Mucosa of descending colon (tissue), 3 donors: Measurements from ENCODE around the gene MICALL1. TPM values are rescaled to one million over a fixed set of nuclear protein-coding genes. Genes with fewer than 3 reads are reported as not detected.
"Not testable (repeated sequence)": the region's sequence is repeated elsewhere in the genome, so short reads cannot be mapped to it uniquely, and the experiment has no call there.

ENCODE experiments used
- ATAC-seq: fragments of 200-7000 bp; cut with Tn5 transposase; one replicate; pipeline ENCODE4 v1.9.1; 2020; ENCODE audit warnings: mild to moderate bottlenecking, moderate library complexity
- DNase-seq, 3 donors: peaks; one replicate each; pipeline ENCODE4 v3.0.0-alpha.2; 2020
- H3K36me3 ChIP-seq: fragments of 200-600 bp; one replicate; pipeline ENCODE4 v1.8.0; 2021; ENCODE audit warnings: low read depth, mild to moderate bottlenecking
- H3K4me1 ChIP-seq: fragments of 200-600 bp; one replicate; pipeline ENCODE4 v1.8.0; 2021; ENCODE audit warnings: low read depth, mild to moderate bottlenecking
- H3K4me3 ChIP-seq: fragments of 200-600 bp; one replicate; pipeline ENCODE4 v1.8.0; 2021; ENCODE audit warnings: mild to moderate bottlenecking
- H3K9me3 ChIP-seq: fragments of 200-600 bp; one replicate; pipeline ENCODE4 v1.8.0; 2021; ENCODE audit warnings: mild to moderate bottlenecking
- CTCF ChIP-seq: fragments of 200-600 bp; IDR thresholded peaks from one replicate; pipeline ENCODE4 v1.8.0; 2022; ENCODE audit warnings: antibody characterized with exemption, mild to moderate bottlenecking
- intact Hi-C, 2 donors: fragments of 100-400 bp; cut with DNase I in 1 of 2; cut with micrococcal nuclease in 1 of 2; formaldehyde crosslinking; loops; one replicate each; pipeline versions ENCODE4 v1.11.0 to v1.11.1; 2022; cut with DNase I, micrococcal nuclease
- total RNA-seq, 3 donors: library from RNA; stranded (reverse); fragmentation: NEBNext Ultra II Directional in 2 of 3; extraction: Animal tissue kit (Norgen Biotek cat#: 25700) in 2 of 3; gene quantifications; one replicate each; pipeline versions ENCODE4 v1.2.1 to v1.2.4, GENCODE V29; 2021 to 2023
- donor health status: DM: no; HTN: no; CAD: no; lungs with moderate emphysema.
- donor health status: DM: no; HTN: no; CAD: no.
- donor health status: DM: no; HTN: yes; CAD: no.

The MICALL1 gene
- total RNA-seq, 3 donors from 2014 or later, result 26.1 to 100 (median 28.6) TPM

DNA sequence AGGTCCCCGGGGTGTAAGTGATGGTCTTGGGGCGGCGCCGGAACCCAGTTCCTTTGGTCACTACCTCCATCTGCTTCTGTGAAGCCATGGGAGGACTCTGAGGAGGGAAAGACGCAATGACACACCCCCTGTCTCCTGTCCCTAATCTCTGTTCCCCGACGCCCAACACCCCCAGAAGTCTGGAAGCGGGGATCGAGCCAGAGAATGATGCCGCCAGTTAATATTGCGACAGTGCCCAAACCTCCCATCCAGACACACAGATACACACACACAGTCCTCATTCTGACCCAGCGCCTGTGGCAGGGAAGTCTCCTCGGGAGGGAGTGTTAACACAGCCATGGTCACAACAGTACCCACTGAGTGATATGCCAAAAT, 47.0 kb downstream of the MICALL1 start:
- Histone ChIP-seq H3K9me3 (no peaks in the 10 kb centered on the region), H3K4me3 (peak overlapping the region; percentile 66), H3K4me1 (peaks cover 14% of the 10 kb centered on the region), H3K36me3 (no peaks in the 10 kb centered on the region)
- TF ChIP-seq CTCF, result no peak
- intact Hi-C loops, result no loop called here
- DNase-seq (no peak), ATAC-seq (peak; percentile 60)

- ATAC-seq (peak; percentile 99), DNase-seq (peak; percentile 96 to 97 (median 97))
- peak within 1 kb of the TSS; percentile 66 for H3K4me3 ChIP-seq
- no peak for TF ChIP-seq CTCF
- peaks cover 14% of the 10 kb centered on the region for H3K4me1 ChIP-seq
- H3K36me3 ChIP-seq, result no peaks in the 10 kb centered on the region
- intact Hi-C loops, result no loop called here
- H3K9me3 ChIP-seq, result no peaks in the 10 kb centered on the region
Observed at GRCh38 chr22:37953437-37954179, 47.5 kb downstream of the MICALL1 start, which contains the start of the genes C22orf23 and POLR2F. C22orf23 (minus strand) TSS chr22:37953601; CDS start chr22:37953149, 452 bp downstream. POLR2F (plus strand) TSS chr22:37953699; CDS start chr22:37953788, 89 bp downstream.

- intact Hi-C loops, result no loop called here
- H3K4me3 ChIP-seq, result no peak overlapping the region
- peaks cover 14% of the 10 kb centered on the region for H3K4me1 ChIP-seq
- ATAC-seq (no peak), DNase-seq (no peak)
- no peaks in the 10 kb centered on the region for H3K9me3 ChIP-seq
- no peaks in the 10 kb centered on the region for H3K36me3 ChIP-seq
- no peak for TF ChIP-seq CTCF
Observed at GRCh38 chr22:37954686-37955085, 48.6 kb downstream of the MICALL1 start.

GRCh38 chr22:37955825-37956397, 49.8 kb downstream of the MICALL1 start:
- ATAC-seq, intact Hi-C loops, H3K4me3 ChIP-seq: not testable (repeated sequence)

GRCh38 chr22:37957232-37957631, 51.1 kb downstream of the MICALL1 start:
- ATAC-seq, result no peak
- no peak for DNase-seq

More at GRCh38 chr22:37955825-37956397, 49.8 kb downstream of the MICALL1 start:
- peaks cover 14% of the 10 kb centered on the region for H3K4me1 ChIP-seq
- H3K9me3 ChIP-seq, DNase-seq, H3K36me3 ChIP-seq: not testable (repeated sequence)

More at GRCh38 chr22:37957232-37957631, 51.1 kb downstream of the MICALL1 start:
- TF ChIP-seq CTCF, result no peak
- Histone ChIP-seq H3K4me3 (no peak overlapping the region), H3K36me3 (no peaks in the 10 kb centered on the region), H3K9me3 (no peaks in the 10 kb centered on the region), H3K4me1 (peaks cover 14% of the 10 kb centered on the region)
- intact Hi-C loops, result no loop called here
